WTC11 (cell line): ENCODE results near the gene SCNM1.

Experiments used
- CREM ChIP-seq: sonication (generic); formaldehyde crosslinking; IDR thresholded peaks from 2 replicates; pipeline ENCODE4 v1.8.1; 2022; ENCODE audit warnings: mild to moderate bottlenecking, missing genetic modification reagents, moderate library complexity
- GABPB1 ChIP-seq: sonication (generic); formaldehyde crosslinking; IDR thresholded peaks from 2 replicates; pipeline ENCODE4 v1.8.1; 2023; ENCODE audit warnings: mild to moderate bottlenecking, missing genetic modification reagents
- NR3C1 ChIP-seq: sonication (generic); formaldehyde crosslinking; conservative IDR thresholded peaks from 2 replicates; pipeline ENCODE4 v1.8.1; 2023; ENCODE audit warnings: low read depth, mild to moderate bottlenecking, missing genetic modification reagents
- TF ChIP-seq, protein P1 (sequence below): fragments of 200-600 bp; IDR thresholded peaks from 2 replicates; pipeline ENCODE4 v1.8.0; 2022; ENCODE audit warnings: antibody characterized with exemption
- TF ChIP-seq, protein P2 (sequence below): sonication (generic); formaldehyde crosslinking; IDR thresholded peaks from 2 replicates; pipeline ENCODE4 v1.8.1; 2023; ENCODE audit warnings: mild to moderate bottlenecking, missing genetic modification reagents

DNA sequence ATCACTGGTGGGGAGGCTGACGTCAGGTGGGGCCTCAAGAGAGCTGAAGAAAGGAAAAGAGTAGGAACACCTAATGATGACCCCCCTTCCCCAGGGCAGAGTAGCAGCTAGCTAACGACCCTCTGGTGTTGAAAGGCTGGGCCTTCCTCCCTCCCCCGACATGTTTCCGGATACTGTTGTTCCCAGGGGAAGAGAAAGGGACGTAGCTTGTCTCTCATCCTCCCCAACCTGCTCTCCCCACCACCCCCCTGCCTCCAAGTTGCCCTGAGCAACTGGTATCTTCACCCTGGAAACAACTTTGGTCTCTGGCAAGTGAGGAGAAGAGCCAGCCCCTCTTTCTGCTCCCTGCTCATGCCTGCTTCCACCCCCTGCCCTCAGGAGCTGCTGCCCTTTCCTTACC, 22.0 kb upstream of the SCNM1 start:
- TF ChIP-seq NR3C1 (no peak), GABPB1 (CRISPR knock-in tag) (no peak), CREM (no peak)
- TF ChIP-seq, protein P1, sequence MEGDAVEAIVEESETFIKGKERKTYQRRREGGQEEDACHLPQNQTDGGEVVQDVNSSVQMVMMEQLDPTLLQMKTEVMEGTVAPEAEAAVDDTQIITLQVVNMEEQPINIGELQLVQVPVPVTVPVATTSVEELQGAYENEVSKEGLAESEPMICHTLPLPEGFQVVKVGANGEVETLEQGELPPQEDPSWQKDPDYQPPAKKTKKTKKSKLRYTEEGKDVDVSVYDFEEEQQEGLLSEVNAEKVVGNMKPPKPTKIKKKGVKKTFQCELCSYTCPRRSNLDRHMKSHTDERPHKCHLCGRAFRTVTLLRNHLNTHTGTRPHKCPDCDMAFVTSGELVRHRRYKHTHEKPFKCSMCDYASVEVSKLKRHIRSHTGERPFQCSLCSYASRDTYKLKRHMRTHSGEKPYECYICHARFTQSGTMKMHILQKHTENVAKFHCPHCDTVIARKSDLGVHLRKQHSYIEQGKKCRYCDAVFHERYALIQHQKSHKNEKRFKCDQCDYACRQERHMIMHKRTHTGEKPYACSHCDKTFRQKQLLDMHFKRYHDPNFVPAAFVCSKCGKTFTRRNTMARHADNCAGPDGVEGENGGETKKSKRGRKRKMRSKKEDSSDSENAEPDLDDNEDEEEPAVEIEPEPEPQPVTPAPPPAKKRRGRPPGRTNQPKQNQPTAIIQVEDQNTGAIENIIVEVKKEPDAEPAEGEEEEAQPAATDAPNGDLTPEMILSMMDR, result no peak
- TF ChIP-seq, protein P2, sequence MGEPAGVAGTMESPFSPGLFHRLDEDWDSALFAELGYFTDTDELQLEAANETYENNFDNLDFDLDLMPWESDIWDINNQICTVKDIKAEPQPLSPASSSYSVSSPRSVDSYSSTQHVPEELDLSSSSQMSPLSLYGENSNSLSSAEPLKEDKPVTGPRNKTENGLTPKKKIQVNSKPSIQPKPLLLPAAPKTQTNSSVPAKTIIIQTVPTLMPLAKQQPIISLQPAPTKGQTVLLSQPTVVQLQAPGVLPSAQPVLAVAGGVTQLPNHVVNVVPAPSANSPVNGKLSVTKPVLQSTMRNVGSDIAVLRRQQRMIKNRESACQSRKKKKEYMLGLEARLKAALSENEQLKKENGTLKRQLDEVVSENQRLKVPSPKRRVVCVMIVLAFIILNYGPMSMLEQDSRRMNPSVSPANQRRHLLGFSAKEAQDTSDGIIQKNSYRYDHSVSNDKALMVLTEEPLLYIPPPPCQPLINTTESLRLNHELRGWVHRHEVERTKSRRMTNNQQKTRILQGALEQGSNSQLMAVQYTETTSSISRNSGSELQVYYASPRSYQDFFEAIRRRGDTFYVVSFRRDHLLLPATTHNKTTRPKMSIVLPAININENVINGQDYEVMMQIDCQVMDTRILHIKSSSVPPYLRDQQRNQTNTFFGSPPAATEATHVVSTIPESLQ (CRISPR knock-in tag), result no peak
